NCI-H2081 (cell line): Measurements from ENCODE around the gene DNLZ.
A peak's percentile ranks its signal among the peaks of the same experiment; 100 is the strongest.

Source experiments
- DNase-seq, 2 experiments: peaks; one replicate each; lab custom pipeline; 2025; lab: John Stamatoyannopoulos, UW

The DNLZ gene

DNA sequence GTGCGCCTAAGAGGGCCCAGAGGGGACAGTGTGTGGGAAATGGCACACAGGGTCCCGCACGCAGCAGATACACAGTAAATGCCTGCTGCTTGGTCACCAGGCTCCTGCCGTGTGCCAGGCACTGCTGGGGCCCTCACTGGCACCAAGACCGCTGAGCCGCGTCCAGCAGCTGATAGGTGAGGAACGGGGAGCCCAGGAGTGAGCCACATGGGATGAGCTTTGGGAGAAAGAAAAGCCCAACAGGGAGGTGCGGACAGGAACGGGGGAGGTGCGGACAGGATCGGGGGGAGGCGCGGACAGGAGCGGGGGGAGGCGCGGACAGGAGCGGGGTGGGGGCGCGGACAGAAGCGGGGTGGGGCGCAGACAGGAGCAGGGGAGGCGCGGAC lies 19.7 kb downstream of the DNLZ start:
- DNase-seq: no peak

DNA sequence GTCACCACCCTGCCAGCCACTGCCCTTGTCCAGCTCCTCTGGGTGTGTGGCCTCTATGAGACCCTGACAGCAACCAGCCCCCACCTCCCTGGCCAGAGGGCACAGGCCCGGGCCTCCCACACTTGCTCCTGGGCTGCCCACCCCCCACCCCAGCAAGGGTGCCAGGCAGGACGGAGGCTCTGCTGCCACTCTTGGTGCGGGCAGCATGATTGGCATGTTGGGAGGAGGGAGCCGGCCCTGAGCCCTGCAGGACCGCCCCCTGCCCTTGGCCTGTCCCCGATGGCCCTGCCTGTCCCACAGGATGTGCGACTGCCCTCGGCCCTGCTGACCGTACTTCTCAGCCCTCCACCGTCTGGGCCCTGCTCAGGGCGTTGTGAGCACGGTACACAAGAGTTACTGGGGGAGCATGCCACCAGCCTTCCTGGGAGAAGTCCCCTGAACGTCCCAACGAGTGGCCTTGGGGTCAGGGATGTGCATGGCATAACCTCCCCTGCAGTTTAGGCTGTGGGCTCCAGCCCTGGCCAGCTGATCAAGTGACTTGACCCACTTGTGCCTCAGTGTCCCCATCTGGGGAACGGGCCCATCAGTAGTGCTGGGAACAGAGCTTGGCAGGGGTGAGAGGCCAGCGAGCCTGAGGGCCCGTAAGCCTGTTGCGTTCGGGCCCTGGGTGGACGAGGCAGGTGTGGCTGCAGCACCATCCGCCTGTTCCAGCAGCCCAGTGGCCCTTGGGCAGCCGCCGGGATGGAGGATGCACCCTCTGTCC lies 20.2 kb downstream of the DNLZ start:
- no peak for DNase-seq

DNA sequence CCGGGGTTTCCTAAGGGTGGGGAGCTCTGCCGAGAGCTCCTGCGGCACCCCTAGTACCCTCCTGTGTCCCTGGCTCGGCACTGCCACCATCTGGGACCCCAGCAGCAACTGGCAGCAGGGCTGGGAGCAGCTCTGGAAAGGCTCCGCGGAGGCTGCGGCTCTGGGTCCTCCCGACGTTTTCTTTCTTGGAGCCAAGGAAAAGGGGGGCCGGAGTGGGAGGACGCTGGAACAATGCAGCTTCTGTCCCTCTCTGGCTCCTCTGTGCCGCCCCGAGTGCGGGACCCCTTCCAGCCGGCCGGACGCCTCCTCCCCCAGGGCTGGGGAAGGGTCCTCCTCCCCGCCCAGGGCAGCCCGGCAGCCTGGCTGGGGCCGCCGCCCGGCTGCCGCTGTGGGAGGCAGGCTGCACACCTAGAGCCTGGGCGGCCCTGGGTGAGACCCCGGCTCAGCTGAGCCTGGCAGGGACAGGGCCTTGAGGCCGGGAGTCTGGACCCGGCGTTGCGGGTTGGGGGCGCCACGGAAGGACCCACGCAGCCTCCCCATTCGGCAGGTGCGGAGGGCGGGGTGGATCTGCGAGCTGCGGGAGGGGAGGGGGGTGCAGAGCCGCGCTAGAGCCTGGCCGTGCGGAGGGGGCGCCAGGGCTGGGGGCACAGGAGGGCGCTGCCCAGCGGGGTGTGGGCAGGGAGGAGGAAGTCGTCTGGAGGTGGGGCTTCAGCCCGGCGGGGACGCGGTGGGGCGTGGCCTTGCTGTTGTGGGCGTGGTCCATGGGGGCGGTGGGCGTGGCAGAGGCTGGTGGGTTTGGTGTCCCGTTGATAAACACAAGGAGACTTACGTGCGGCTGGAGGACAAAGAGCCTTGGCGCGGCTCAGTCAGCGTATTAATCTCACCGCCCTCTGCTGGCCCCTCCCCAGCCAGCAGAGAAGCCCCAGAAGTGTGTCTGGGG lies 21.1 kb downstream of the DNLZ start:
- DNase-seq: peak; percentile 35 to 39

DNA sequence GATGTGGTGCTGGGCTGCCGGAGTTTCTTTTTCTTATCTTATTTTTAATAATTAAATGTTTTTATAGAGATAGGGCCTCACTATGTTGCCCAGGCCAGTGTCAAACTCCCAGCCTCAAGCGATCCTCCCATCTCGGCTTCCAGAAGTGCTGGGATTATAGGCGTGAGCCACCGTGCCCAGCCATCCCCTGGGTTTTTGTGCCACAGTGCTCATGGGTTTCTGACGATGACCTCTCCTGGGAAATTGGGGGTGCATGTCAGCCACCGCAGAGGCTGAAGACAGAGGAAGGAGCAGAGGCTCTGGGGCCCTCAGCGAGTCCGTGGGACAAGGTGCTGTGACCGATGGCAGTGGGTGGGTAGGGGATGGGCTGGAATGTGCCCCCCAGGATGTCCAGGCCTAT lies 21.8 kb downstream of the DNLZ start:
- DNase-seq: no peak

DNA sequence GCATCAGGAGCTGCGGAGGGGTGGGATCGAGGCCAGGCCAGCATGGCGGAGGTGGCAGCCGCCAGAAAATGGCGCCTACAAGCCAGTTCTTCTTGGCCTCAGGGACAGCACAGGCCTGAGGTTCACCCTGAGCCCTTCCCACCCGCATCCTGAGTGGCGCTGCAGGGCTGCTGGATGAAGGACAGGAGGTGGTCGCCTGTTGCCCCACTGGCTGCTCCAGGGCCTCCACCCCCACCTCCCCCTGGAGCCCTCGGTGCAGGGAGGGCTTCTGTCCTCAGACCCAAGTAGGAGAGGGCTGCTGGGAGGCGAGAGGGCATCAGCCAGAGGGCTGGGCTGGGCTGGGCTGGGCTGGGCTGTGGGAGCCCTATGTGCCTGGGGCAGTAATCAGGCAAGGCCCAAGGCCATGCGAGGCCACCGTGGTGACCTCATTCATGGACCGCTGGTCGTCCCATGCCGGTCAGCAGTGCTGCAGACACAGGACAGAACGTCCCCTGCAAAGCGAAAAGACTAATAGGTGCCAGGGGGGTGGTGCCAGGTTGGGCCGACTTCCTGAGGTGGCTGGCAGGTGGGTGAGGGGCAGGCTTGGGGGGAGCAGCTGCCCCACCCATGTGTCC lies 22.4 kb downstream of the DNLZ start:
- no peak for DNase-seq

DNA sequence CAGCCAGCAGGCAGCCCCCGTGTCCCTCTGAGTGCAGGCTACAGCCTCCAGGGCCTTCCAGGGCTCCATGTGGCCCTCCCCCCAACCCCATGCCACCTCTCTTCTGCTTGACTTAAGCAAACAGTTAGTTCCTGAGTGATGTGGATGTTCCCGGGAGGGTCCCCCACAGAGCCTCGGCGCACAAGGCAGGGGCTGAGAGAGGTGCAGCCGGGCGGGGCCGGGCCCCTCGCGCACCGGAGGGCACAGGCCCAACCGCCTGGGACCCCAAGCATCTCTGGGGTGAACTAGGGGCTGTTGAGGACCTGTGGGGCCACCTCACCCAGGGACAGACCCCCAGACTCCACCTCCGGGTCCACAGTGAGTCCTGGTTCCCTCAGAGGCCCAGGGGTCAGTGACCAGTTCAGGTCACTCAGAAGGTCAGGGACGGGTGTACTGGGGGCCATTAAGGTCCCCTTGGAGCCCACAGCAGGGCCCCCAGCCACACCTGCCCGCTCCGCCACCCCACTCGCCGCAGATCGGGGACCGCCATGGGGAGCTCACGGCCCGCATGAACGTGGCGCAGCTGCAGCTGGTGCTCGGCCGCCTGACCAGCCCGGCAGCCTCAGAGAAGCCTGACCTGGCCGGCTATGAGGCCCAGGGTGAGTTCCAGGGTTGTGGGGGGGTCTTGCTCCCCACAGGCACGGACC lies 23.0 kb downstream of the DNLZ start:
- no peak for DNase-seq

DNA sequence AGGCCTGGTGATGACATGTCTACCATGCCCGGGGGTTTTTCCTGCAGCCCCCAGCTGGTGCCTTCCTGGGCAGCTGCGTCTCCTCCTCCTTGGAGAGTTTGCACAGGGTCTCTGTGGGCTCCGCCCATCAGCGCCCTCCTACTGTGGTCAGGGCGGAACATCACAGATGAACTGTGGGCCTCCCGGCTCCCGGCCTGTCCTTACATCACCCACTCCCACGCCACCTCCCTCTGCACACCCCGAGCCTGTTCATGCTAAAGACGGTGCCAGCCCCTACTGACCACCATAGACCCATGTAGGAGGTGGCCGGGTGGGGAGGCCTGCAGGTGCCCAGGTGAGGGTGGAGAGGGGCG lies 23.6 kb downstream of the DNLZ start:
- DNase-seq: no peak

DNA sequence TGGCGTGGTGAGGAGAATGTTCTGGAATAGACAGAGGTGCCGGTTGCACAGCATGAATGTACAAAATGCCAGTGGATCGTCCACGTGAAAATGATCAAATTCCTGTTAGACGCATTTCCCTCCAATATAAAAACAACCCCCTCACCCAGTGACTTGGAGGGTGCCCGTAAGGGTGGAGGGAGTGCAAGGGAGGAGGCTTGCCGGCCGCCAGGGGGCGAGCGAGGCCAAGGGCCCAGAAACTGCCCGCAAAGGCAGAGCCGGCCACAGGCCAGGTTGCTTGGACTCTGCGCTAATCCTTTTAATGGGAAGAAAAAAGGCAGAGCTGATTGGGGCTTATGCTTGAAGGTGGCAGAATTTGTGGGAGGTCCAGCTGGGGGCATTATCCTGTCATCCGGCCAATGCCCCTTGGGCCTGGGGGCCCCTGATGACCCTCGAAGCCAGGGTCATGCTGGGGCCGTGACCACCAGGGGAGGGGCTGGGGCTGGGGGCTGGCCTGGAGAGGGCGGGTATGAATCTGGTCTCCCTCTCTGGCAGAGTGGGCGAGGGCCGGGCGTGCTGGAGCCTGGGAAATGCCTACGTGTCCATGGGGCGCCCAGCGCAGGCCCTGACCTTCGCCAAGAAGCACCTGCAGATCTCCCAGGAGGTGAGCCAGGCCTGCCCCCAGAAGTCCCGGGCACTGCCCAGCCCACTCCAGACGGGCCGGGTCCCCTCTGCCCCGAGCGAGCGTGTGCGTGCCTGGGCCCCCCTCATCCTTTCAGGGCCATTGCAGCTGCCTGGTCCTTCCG lies 24.2 kb downstream of the DNLZ start:
- no peak for DNase-seq

DNA sequence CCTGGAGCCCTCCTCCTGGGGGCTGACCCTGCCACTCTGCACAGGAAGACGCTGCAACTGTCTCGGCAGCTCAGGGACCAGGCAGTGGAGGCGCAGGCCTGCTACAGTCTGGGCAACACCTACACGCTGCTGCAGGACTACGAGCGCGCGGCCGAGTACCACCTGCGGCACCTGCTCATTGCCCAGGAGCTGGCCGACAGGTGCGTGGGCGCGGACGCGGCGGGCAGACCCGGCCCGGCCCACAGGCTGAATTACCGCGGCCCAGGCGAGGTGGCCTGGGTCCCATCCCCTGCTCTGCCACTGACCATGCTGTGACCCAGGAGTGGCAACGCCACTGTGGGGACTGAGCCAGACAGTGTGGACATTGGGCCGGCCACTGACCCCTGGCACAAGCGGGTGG lies 25.0 kb downstream of the DNLZ start:
- DNase-seq: no peak

DNA sequence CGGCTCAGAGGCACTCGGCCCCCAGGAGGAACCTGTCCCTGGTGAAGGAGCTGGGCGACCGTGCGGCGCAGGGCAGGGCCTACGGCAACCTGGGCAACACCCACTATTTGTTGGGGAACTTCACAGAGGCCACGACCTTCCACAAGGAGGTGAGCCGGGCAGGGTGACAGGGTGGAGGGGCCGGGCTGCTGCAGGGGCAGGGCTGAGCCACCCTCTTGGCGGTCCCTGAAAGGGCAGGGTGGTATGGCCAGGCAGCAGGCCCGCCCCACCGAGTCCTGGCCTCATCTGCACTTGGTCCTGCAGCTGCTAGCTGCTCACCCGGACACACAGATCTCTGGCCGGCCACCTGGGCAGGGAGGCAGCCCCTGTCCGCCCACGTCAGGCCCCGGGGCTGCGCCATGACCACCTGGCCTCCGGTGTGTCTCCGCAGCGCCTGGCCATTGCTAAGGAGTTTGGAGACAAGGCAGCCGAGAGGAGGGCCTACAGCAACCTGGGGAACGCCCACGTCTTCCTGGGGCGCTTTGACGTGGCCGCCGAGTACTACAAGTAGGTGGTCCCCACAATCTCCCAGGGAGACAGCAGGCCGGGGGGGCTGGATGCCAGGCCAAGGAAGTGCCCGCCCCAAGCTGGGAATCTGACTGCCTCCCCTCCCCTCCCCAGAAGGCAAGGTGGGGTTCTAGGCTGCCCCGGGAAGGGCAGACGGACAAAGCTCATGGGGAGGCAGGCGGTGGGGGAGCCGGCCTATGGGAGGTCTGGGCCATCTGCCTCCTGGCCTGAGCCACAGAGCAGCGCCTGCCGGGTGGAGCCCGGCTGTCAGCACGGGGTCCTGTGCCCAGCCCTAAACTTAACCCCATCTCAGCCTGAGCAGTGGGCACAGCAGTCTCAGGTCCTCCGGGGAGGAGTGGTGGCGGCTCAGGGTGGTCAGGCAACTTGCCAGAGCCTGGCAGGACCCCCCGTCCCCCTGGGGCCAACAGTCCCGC lies 25.8 kb downstream of the DNLZ start:
- DNase-seq: no peak

DNA sequence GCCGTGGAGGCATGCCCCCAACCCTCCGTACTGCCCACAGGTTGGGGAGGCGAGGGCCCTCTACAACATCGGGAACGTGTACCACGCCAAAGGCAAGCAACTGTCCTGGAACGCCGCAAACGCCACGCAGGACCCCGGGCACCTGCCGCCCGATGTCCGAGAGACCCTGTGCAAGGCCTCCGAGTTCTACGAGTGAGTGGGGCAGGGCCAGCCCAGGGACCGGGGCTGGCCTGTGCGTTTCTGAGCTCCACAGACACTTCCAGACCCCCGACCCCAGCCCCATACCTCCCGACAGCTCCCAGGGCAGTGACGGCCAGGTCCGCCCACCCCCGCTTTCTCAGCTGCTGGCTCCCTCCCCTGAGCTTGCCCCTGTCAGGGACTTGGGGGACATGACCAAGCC lies 26.7 kb downstream of the DNLZ start:
- DNase-seq: no peak

DNA sequence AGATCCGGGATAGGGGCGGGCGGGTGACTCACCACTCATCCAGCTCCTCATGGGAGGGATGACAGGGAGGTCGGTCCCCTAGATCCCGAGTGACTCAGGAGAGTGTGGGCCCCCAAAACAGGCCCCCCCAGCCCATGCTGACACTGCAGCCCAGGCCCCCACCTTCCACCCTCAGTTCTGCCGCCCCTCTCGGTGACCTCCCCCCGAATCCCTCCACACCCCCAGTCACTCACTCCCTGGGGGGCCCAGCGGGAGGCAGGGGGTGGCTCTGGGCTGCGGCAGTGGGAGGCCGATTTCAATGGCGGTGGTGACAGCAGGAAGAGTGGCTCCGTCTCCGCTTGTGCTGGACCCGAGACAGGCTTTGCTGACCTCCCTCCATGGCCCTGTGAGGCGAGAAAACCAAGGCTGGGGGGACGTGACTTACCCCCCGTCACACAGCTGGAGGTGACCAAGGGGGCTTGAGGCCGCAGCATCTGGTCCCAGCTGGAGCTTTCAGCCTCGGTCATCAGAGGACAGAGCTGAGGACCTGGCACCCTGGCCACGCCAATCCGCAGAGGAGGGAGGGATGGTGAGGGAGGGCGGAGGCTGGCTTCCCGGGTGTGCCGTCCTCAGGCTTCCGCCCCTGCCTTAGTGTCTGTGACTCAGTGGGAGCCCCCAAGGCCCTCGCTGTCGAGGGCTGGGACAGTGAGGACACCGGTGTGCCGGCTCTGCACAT lies 27.2 kb downstream of the DNLZ start:
- DNase-seq: no peak

DNA sequence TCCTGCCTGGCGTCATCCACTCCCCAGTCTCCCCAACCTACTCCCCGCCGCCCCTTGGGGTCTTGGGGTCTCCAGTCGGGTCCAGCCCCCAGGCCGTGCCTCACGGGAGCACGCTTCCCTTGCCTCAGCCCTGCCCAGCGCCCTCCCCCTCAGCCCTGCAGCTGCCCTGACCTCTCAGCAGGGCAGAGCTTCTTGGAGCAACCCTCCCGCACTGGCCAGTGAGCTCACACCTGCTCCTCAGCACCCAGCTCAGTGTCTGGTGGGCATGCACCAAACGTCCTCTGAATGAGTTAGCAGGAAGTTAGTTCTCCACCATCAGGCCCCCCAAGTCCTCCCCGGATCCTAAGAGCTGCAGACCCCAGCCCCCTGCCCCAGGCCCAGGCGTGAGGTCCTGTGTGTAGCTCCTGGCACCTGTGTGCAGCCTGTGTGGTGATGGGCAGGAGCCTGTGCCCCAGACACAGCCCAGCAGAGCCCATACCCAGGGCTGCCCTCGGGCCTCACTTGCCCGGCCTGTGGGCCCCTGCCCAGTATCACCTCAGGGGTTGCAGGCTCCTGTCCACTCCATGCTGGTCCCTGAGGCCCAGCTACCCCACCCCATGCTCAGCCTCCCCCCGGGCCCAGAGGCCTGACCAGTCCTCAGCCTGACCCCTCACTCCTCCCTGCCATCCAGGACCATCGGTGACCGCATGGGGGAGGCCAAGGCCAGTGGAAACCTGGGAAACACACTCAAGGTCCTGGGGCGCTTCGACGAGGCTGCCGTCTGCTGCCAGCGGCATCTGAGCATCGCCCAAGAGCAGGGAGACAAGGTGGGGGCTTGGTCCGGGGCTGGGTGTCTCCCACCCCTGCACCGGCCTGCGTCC lies 28.0 kb downstream of the DNLZ start:
- no peak for DNase-seq

DNA sequence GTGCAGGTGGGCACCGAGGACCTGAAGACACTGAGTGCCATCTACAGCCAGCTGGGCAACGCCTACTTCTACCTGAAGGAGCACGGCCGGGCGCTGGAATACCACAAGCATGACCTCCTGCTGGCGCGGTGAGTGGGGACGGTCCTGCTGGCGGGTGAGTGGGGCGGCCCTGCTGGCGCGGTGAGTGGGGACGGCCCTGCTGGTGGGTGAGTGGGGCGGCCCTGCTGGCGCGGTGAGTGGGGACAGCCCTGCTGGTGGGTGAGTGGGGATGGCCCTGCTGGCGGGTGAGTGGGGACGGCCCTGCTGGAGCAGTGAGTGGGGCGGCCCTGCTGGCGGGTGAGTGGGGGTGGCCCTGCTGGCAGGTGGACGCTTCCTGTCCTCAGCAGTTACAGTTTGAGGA lies 29.0 kb downstream of the DNLZ start:
- DNase-seq: no peak

DNA sequence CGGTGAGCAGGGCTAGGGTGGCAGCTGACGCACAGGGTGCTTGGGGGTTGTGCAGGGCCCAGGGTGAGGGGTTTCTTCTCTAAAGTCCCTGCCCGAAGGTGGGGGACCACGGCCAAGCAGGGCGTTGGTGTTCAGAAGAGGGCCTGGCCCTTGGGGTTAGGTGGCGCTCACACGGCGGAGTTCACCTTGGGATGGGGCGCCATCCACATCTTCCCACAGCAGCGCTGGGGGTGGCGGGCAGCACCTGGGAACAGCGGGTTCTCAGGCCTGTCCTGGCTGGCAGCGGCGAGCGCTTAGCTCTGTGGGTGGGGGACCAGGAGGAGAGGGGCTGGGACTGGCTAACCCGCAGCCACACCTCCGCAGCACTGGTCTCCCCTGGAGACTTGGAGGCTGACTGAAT lies 30.1 kb downstream of the DNLZ start:
- DNase-seq: no peak

DNA sequence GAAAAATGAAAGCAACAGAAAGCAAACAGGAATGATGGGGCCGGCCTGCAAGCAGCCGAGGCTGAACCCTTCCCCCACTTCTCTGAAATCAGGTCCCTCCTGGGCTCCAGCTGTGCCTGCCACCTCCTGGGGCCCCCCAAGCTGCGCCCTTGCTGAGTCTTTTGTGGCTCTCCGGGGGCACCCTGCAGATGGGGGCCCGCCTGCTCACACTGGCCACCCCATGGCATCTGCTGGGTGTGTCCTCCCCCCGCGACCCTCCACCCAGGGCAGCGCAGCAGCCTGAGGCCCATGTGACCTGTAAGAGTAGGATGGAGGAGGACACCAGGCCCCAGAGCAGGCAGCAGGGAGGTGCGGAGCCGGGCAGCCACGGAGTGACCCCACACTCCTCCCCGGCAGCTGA lies 30.5 kb downstream of the DNLZ start:
- DNase-seq: no peak

DNA sequence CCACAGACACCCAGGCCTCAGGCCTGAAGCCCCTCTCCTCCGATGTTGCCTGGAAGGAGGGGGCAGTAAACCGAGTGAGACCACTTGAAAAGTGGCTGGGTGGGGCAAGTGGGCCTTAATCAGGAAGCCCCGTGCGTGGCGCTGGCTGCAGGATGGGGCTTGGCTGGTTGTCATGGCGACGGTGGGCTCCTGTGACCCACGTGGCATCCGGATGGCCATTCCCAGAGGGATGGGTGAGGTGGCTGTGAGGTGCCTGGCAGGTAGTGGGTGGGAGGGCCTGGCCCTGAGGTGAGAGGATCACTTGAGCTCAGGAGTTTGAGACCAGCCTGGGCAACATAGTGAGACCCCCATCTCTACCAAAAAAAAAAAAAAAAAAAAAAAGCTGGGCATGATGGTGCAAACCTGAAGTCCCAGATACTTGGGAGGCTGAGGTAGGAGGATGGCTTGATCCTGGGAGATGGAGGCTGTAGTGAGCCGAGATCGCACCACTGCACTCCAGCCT lies 31.0 kb downstream of the DNLZ start:
- DNase-seq: no peak
